ENCODE measurements around the gene RFX3. TPM values are rescaled to one million over a fixed set of nuclear protein-coding genes. Genes with fewer than 3 reads are reported as not detected.

The RFX3 gene
- total RNA-seq, 4 donors from 2014 or later: 4.0 to 8.2 (median 5.6) TPM

- H3K4me3 ChIP-seq (ENCODE audit: low read depth, poor library complexity, severe bottlenecking): no peak overlapping the region
- DNase-seq (ENCODE audit: low spot score in 2 of 2): no peak
- 79 to 91% methylated on average over 1 of the region's 1 CpG for WGBS, 2 donors
- intact Hi-C loops (cut with DNase I; ENCODE audit: low total_unique reads): no loop called here
- TF ChIP-seq POLR2A (IDR thresholded peaks at IDR 0.05) (no peak), CTCF (IDR thresholded peaks at IDR 0.05) (no peak)
These were observed 14.2 kb downstream of the RFX3 start for GRCh38 chr9:3511551-3511950.

GRCh38 chr9:3510796-3511195 is 15.0 kb downstream of the RFX3 start:
- no peak for DNase-seq (ENCODE audit: low spot score in 2 of 2)
- WGBS, 2 donors: 93 to 96% methylated on average over 1 of the region's 1 CpG
- intact Hi-C loops (cut with DNase I; ENCODE audit: low total_unique reads): no loop called here
- TF ChIP-seq CTCF (IDR thresholded peaks at IDR 0.05): no peak
- H3K4me3 ChIP-seq (ENCODE audit: low read depth, poor library complexity, severe bottlenecking): no peak overlapping the region

GRCh38 chr9:3509926-3510325 is 15.9 kb downstream of the RFX3 start:
- H3K4me3 ChIP-seq (ENCODE audit: low read depth, poor library complexity, severe bottlenecking): no peak overlapping the region
- DNase-seq (ENCODE audit: low spot score in 2 of 2): no peak
- intact Hi-C loops (cut with DNase I; ENCODE audit: low total_unique reads): no loop called here
- 83 to 93% methylated on average over 1 of the region's 1 CpG for WGBS, 2 donors
- TF ChIP-seq POLR2A (IDR thresholded peaks at IDR 0.05): no peak
- no peak for TF ChIP-seq CTCF (IDR thresholded peaks at IDR 0.05)

- 50% methylated on average over 6 of the region's 6 CpGs for WGBS, 2 donors
- TF ChIP-seq POLR2A (IDR thresholded peaks at IDR 0.05): no peak
- TF ChIP-seq CTCF (IDR thresholded peaks at IDR 0.05): no peak
- H3K4me3 ChIP-seq (ENCODE audit: low read depth, poor library complexity, severe bottlenecking): no peak overlapping the region
- intact Hi-C loops (cut with DNase I; ENCODE audit: low total_unique reads): no loop called here
- DNase-seq (ENCODE audit: low spot score in 2 of 2): no peak
These were observed 17.1 kb downstream of the RFX3 start for GRCh38 chr9:3508521-3509291.

- no peak for DNase-seq (ENCODE audit: low spot score in 2 of 2)
- TF ChIP-seq POLR2A (IDR thresholded peaks at IDR 0.05): no peak
- TF ChIP-seq CTCF (IDR thresholded peaks at IDR 0.05): no peak
- no peak overlapping the region for H3K4me3 ChIP-seq (ENCODE audit: low read depth, poor library complexity, severe bottlenecking)
- WGBS, 2 donors: 71 to 76% methylated on average over 2 of the region's 2 CpGs
- intact Hi-C loops (cut with DNase I; ENCODE audit: low total_unique reads): no loop called here
These were observed 17.7 kb downstream of the RFX3 start for GRCh38 chr9:3508078-3508431.

All from lower leg skin (tissue), 4 donors.